Endothelial cell of umbilical vein (primary cell): ENCODE measurements around the gene CLIP4.

Experiments
- CTCF ChIP-seq, 2 donors: IDR thresholded peaks; 1 replicate in 1 of 2; 2 replicates in 1 of 2; pipeline ENCODE4 v1.5.1; 2011; ENCODE audit warnings: low read length in 2 of 2, mild to moderate bottlenecking in 2 of 2, moderate library complexity in 2 of 2, control low read depth in 1 of 2, inconsistent platforms in 1 of 2, low read depth in 1 of 2; ENCODE audit not compliant: insufficient read depth in 1 of 2; ENCODE audit errors: extremely low read depth in 1 of 2
- JUN ChIP-seq: IDR thresholded peaks from 2 replicates; pipeline ENCODE4 v1.6.1; 2011; ENCODE audit warnings: borderline replicate concordance, low read depth; ENCODE audit not compliant: insufficient read length, insufficient read depth
- MAX ChIP-seq: IDR thresholded peaks from 2 replicates; pipeline ENCODE4 v1.6.1; 2011; ENCODE audit not compliant: insufficient read depth, insufficient read length
- POLR2A ChIP-seq: IDR thresholded peaks from 2 replicates; pipeline ENCODE4 v1.6.1; 2012; ENCODE audit warnings: low read depth, mild to moderate bottlenecking, control low read depth, low read length

DNA sequence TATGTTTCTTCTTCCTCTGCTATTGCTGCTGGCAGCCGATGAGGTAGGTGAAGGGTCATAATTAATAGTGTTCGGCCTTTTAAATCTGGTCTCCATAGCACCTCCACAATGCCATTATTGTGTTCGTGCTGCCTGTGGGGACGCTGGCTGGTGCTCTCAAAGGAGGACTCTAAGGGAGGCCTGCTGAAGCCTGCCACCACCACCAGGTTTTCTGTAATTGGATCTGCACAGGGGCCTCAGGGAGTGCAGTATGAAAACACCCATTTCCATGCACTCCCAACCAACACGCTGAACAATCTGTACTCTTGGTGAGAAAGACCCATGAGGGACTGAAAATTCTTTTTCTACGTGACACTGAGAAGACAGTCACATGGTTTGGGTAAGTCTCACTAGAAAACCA lies 17.6 kb upstream of the CLIP4 start:
- TF ChIP-seq CTCF (IDR thresholded peaks at IDR 0.05; ENCODE audit: extremely low read depth in 1 of 2, insufficient read depth in 1 of 2, low read depth in 1 of 2, low read length in 2 of 2) = no peak
- TF ChIP-seq JUN = no peak
- TF ChIP-seq MAX = no peak
- no peak for TF ChIP-seq POLR2A
